CMK (cell line): ENCODE results near the gene SLC39A5.
"Not testable (repeated sequence)": the region's sequence is repeated elsewhere in the genome, so short reads cannot be mapped to it uniquely, and the experiment has no call there.

Experiments used
- DNase-seq: peaks from one replicate; pipeline ENCODE4 v3.0.0-alpha.2; 2010; ENCODE audit warnings: low read depth

SLC39A5 gene

GRCh38 chr12:56278905-56279304, 49.1 kb downstream of the SLC39A5 start:
- no peak for DNase-seq

GRCh38 chr12:56280849-56281248, 51.0 kb downstream of the SLC39A5 start:
- no peak for DNase-seq

GRCh38 chr12:56282030-56282429, 52.2 kb downstream of the SLC39A5 start:
- no peak for DNase-seq

GRCh38 chr12:56282579-56282978, 52.7 kb downstream of the SLC39A5 start:
- no peak for DNase-seq

- not testable (repeated sequence) for DNase-seq
Measured at GRCh38 chr12:56284263-56284662, 54.4 kb downstream of the SLC39A5 start.

- no peak for DNase-seq
Measured at GRCh38 chr12:56286044-56286830, 56.4 kb downstream of the SLC39A5 start.
